GM18861 (cell line): Measurements from ENCODE around the gene BRDT.
"Not testable (repeated sequence)": the region's sequence is repeated elsewhere in the genome, so short reads cannot be mapped to it uniquely, and the experiment has no call there.

Experiments used
- ATAC-seq: cut with Tn5 transposase; IDR thresholded peaks from one replicate; pipeline ENCODE4 v1.9.1; 2021; ENCODE audit not compliant: unreplicated experiment

BRDT gene

GRCh38 chr1:91981996-91982609 lies 32.9 kb downstream of the BRDT start:
- ATAC-seq = no peak

GRCh38 chr1:91993256-91993655 lies 44.1 kb downstream of the BRDT start:
- no peak for ATAC-seq

- ATAC-seq = no peak
These were observed 48.5 kb downstream of the BRDT start for GRCh38 chr1:91997607-91998195.

GRCh38 chr1:92004129-92004528 lies 54.9 kb downstream of the BRDT start:
- ATAC-seq = no peak

- no peak for ATAC-seq
These were observed 64.7 kb downstream of the BRDT start for GRCh38 chr1:92013923-92014322.

GRCh38 chr1:92016720-92017316 lies 67.6 kb downstream of the BRDT start:
- no peak for ATAC-seq

GRCh38 chr1:92017656-92018055 lies 68.5 kb downstream of the BRDT start:
- ATAC-seq = no peak

GRCh38 chr1:92026042-92026441 lies 76.8 kb downstream of the BRDT start:
- ATAC-seq = not testable (repeated sequence)

GRCh38 chr1:92026806-92027205 lies 77.6 kb downstream of the BRDT start:
- no peak for ATAC-seq

- no peak for ATAC-seq
These were observed 80.2 kb downstream of the BRDT start for GRCh38 chr1:92029241-92029922.

- ATAC-seq = no peak
These were observed 81.5 kb downstream of the BRDT start for GRCh38 chr1:92030656-92031107.

GRCh38 chr1:92031281-92032110 lies 82.3 kb downstream of the BRDT start:
- ATAC-seq = no peak

- no peak for ATAC-seq
These were observed 88.2 kb downstream of the BRDT start for GRCh38 chr1:92037400-92037799.

- no peak for ATAC-seq
These were observed 89.6 kb downstream of the BRDT start for GRCh38 chr1:92038695-92039346.

GRCh38 chr1:92040971-92041370 lies 91.8 kb downstream of the BRDT start:
- ATAC-seq = no peak

GRCh38 chr1:92043621-92044020 lies 94.4 kb downstream of the BRDT start:
- no peak for ATAC-seq

GRCh38 chr1:92045766-92046495 lies 96.7 kb downstream of the BRDT start:
- no peak for ATAC-seq

GRCh38 chr1:92051948-92052347 lies 102.7 kb downstream of the BRDT start:
- ATAC-seq = no peak
